Psoas muscle (tissue), 8 donors: ENCODE data around the gene PRTFDC1. TPM values are rescaled to one million over a fixed set of nuclear protein-coding genes. Genes with fewer than 3 reads are reported as not detected.

Source experiments
- ATAC-seq, 4 donors: fragments of 200-7000 bp; cut with Tn5 transposase; one replicate each; pipeline ENCODE4 v1.9.1; 2020; ENCODE audit warnings: moderate library complexity in 3 of 4, mild to moderate bottlenecking in 2 of 4
- DNase-seq, 2 donors: peaks; one replicate each; pipeline ENCODE4 v3.0.0-alpha.2; 2020
- H3K27ac ChIP-seq: fragments of 200-600 bp; one replicate; pipeline ENCODE4 v1.8.0; 2022
- H3K27me3 ChIP-seq, 3 donors: fragments of 200-600 bp in 1 of 3; one replicate each; pipeline versions ENCODE4 v1.6.1 to v1.8.0; 2013 to 2022; ENCODE audit warnings: low read length in 2 of 3, mild to moderate bottlenecking in 2 of 3, moderate library complexity in 1 of 3; ENCODE audit not compliant: insufficient read depth in 3 of 3
- H3K36me3 ChIP-seq, 2 donors: fragments of 200-600 bp in 1 of 2; one replicate each; pipeline versions ENCODE4 v1.6.1 to v1.8.0; 2013 to 2022; ENCODE audit warnings: low read depth in 1 of 2, mild to moderate bottlenecking in 1 of 2, moderate library complexity in 1 of 2; ENCODE audit not compliant: insufficient read depth in 1 of 2
- H3K4me1 ChIP-seq: fragments of 200-600 bp; one replicate; pipeline ENCODE4 v1.8.0; 2022
- H3K4me3 ChIP-seq: fragments of 200-600 bp; one replicate; pipeline ENCODE4 v1.8.0; 2022; ENCODE audit warnings: mild to moderate bottlenecking
- H3K9me3 ChIP-seq: fragments of 200-600 bp; one replicate; pipeline ENCODE4 v1.8.0; 2022
- WGBS, 3 donors: extraction: QIAGEN DNeasy Blood & Tissue Kit; methylation state at CpG; one replicate each; pipeline versions ENCODE4 v1.1.6 to v1.1.7; 2013; 5-methylcytosine and 5-hydroxymethylcytosine counted together
- intact Hi-C, 2 donors: fragments of 100-400 bp; cut with DNase I; formaldehyde crosslinking; loops; one replicate each; pipeline versions ENCODE4 v1.11.0 to v1.14.2; 2022
- polyA plus RNA-seq, 3 donors: library from polyadenylated mRNA; stranded (reverse); fragments of 200-250 nt; gene quantifications; one replicate each; pipeline ENCODE4 v1.2.3, GENCODE V29; 2013
- total RNA-seq, 4 donors: library from RNA; stranded (reverse); fragmentation: NEBNext Ultra II Directional in 2 of 4; extraction: Animal tissue kit (Norgen Biotek cat#: 25700) in 2 of 4; gene quantifications; one replicate each; pipeline versions ENCODE4 v1.2.1 to v1.2.4, GENCODE V29; 2021 to 2023
- TF ChIP-seq, protein P1 (sequence below): fragments of 200-600 bp; IDR thresholded peaks from one replicate; pipeline ENCODE4 v1.8.0; 2022; ENCODE audit warnings: antibody characterized with exemption
- donor health status: healthy with polysubstance abuse.
- donor health status: DM: no; HTN: no; CAD: no; lungs with moderate emphysema.
- donor health status: Bipolar disorder and iron deficiency.
- donor health status: healthy.
- donor health status: DM: yes; HTN: yes; CAD: no.
- donor health status: DM: no; HTN: no; CAD: no.
- donor health status: DM: no; HTN: no; CAD: no.
- donor health status: DM: yes; HTN: yes; CAD: no.

The PRTFDC1 gene
- total and polyA plus RNA-seq, 7 donors: 0.14 to 0.84 (median 0.43) TPM

DNA sequence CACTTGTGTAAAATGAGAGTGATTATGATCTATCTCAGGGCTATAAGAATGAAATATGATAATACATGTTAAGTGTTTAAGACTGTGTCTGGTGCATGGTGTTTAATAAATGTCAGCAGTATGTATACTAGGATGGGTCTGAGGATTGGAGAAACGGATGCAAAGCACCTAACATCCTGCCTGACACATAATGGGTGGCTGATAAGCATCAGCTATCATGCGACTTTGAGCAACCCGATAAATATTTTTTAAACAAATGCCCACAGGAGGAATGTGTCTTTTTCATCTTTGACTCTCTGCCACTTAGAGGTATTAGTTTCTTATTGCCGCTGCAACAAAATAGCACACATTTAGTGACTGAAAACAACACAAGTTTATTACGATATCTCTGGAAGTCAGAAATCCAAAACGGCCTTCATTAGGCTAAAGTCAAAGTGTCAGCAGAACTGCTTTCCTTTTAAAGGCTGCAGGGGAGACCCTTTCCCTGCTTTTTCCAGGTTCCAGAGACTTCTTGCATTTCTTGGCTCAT is 135.5 kb downstream of the PRTFDC1 start:
- intact Hi-C loops: no loop called here
- TF ChIP-seq, protein P1, sequence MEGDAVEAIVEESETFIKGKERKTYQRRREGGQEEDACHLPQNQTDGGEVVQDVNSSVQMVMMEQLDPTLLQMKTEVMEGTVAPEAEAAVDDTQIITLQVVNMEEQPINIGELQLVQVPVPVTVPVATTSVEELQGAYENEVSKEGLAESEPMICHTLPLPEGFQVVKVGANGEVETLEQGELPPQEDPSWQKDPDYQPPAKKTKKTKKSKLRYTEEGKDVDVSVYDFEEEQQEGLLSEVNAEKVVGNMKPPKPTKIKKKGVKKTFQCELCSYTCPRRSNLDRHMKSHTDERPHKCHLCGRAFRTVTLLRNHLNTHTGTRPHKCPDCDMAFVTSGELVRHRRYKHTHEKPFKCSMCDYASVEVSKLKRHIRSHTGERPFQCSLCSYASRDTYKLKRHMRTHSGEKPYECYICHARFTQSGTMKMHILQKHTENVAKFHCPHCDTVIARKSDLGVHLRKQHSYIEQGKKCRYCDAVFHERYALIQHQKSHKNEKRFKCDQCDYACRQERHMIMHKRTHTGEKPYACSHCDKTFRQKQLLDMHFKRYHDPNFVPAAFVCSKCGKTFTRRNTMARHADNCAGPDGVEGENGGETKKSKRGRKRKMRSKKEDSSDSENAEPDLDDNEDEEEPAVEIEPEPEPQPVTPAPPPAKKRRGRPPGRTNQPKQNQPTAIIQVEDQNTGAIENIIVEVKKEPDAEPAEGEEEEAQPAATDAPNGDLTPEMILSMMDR: no peak

GRCh38 chr10:24814568-24815313 is 137.7 kb downstream of the PRTFDC1 start:
- no peaks in the 10 kb centered on the region for H3K36me3 ChIP-seq
- 86 to 88% (median 86%) methylated on average over 11 of the region's 11 CpGs for WGBS, 3 donors
- H3K4me3 ChIP-seq: no peak overlapping the region
- no peak overlapping the region for H3K27ac ChIP-seq
- ATAC-seq (no peak), DNase-seq (no peak)
- TF ChIP-seq, protein P1: no peak
- H3K4me1 ChIP-seq: no peaks in the 10 kb centered on the region
- intact Hi-C loops: no loop called here
- no peaks in the 10 kb centered on the region for H3K9me3 ChIP-seq
- H3K27me3 ChIP-seq: no peaks in the 10 kb centered on the region

More for the DNA sequence above, 135.5 kb downstream of the PRTFDC1 start:
- no peaks in the 10 kb centered on the region for H3K36me3 ChIP-seq
- H3K27me3 ChIP-seq: no peaks in the 10 kb centered on the region
- ATAC-seq: no peak
- 89 to 92% (median 91%) methylated on average over 6 of the region's 6 CpGs for WGBS, 3 donors
- H3K4me3 ChIP-seq: no peak overlapping the region
- no peaks in the 10 kb centered on the region for H3K9me3 ChIP-seq
- H3K27ac ChIP-seq: no peak overlapping the region
- DNase-seq: no peak
- H3K4me1 ChIP-seq: no peaks in the 10 kb centered on the region

GRCh38 chr10:24813856-24814255 is 138.6 kb downstream of the PRTFDC1 start:
- H3K4me1 ChIP-seq: no peaks in the 10 kb centered on the region
- H3K9me3 ChIP-seq: no peaks in the 10 kb centered on the region
- H3K27me3 ChIP-seq: no peaks in the 10 kb centered on the region
- H3K36me3 ChIP-seq: no peaks in the 10 kb centered on the region
- intact Hi-C loops: no loop called here
- ATAC-seq (no peak), DNase-seq (no peak)
- no peak overlapping the region for H3K4me3 ChIP-seq
- TF ChIP-seq, protein P1: no peak
- H3K27ac ChIP-seq: no peak overlapping the region
- whole genome bisulfite sequencing, 3 donors: 65 to 84% (median 67%) methylated on average over 4 of the region's 4 CpGs

- no peaks in the 10 kb centered on the region for H3K9me3 ChIP-seq
- WGBS, 3 donors: 79 to 80% (median 79%) methylated on average over 5 of the region's 5 CpGs
- H3K4me3 ChIP-seq: no peak overlapping the region
- H3K4me1 ChIP-seq: no peaks in the 10 kb centered on the region
- no peaks in the 10 kb centered on the region for H3K27me3 ChIP-seq
- H3K36me3 ChIP-seq: no peaks in the 10 kb centered on the region
- ATAC-seq: no peak
- intact Hi-C loops: no loop called here
- TF ChIP-seq, protein P1: no peak
- no peak for DNase-seq
- H3K27ac ChIP-seq: no peak overlapping the region
Observed at GRCh38 chr10:24806262-24806661, 146.1 kb downstream of the PRTFDC1 start.

DNA sequence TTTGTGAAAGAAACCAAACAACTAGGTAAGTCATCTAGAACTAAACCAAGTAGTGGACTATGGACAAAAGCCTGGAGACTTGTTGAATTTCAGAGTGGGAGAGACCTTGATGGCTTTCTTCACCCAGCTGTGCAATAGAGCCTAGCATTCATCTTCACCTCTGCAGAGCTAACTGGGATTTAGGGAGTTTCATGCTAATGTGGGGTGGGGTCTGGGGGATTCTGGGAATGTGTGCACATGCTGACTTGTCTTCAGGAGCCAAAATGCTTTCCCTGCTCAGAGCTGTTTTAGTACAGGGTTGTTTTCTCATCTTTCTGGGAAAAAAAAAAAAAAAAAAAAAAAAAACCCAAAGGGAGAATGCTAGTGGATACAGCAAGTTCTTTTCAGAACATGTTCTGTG is 147.4 kb downstream of the PRTFDC1 start:
- no peak overlapping the region for H3K27ac ChIP-seq
- H3K9me3 ChIP-seq: no peaks in the 10 kb centered on the region
- H3K36me3 ChIP-seq: no peaks in the 10 kb centered on the region
- H3K4me3 ChIP-seq: no peak overlapping the region
- H3K4me1 ChIP-seq: no peaks in the 10 kb centered on the region
- DNase-seq (no peak), ATAC-seq (no peak)
- H3K27me3 ChIP-seq: no peaks in the 10 kb centered on the region
- TF ChIP-seq, protein P1: no peak
- intact Hi-C loops: no loop called here
